HEK293 (cell line): ENCODE results near the gene FXYD1.

Source experiments
- CTCF ChIA-PET: fragments of 350-600 bp; formaldehyde crosslinking; extraction: SDS; loops from one replicate; lab custom pipeline; 2021; ENCODE audit warnings: antibody characterized with exemption; lab: Yijun Ruan, JAX
- POLR2A ChIA-PET: fragments of 300-600 bp; formaldehyde crosslinking; extraction: SDS; loops from one replicate; lab custom pipeline; 2020; ENCODE audit warnings: antibody characterized with exemption, inconsistent platforms; lab: Yijun Ruan, JAX
- H3K27ac ChIP-seq: fragments of 200-500 bp; sonication (Bioruptor generic); 2 replicates; pipeline ENCODE4 v1.5.1; 2014; ENCODE audit warnings: low read depth, low read length, control low read depth, inconsistent platforms; ENCODE audit errors: extremely low read depth
- H3K36me3 ChIP-seq, 2 experiments: fragments of 200-500 bp in 1 of 2; sonication (Bioruptor generic) in 1 of 2; 1 replicate in 1 of 2; 2 replicates in 1 of 2; pipeline ENCODE4 v1.5.1; 2014 to 2017; ENCODE audit warnings: inconsistent platforms in 2 of 2, low read length in 2 of 2; ENCODE audit not compliant: control insufficient read depth in 2 of 2, insufficient read depth in 1 of 2
- H3K4me1 ChIP-seq: fragments of 200-500 bp; sonication (Bioruptor generic); 2 replicates; pipeline ENCODE4 v1.5.1; 2014; ENCODE audit warnings: mild to moderate bottlenecking, low read length, inconsistent platforms; ENCODE audit not compliant: control insufficient read depth, insufficient read depth
- H3K4me3 ChIP-seq: 2 replicates; pipeline ENCODE4 v1.5.1; 2011; ENCODE audit warnings: low read depth, mild to moderate bottlenecking, control low read depth, low read length, moderate library complexity
- H3K9me3 ChIP-seq: fragments of 200-500 bp; sonication (Bioruptor generic); 2 replicates; pipeline ENCODE4 v1.5.1; 2014; ENCODE audit warnings: low read depth, low read length, inconsistent platforms; ENCODE audit not compliant: control insufficient read depth, insufficient read depth
- EGR2 ChIP-seq: fragments of 450-650 bp; formaldehyde crosslinking; IDR thresholded peaks from 2 replicates; pipeline ENCODE4 v1.5.1; 2016; ENCODE audit warnings: low read depth, missing biosample characterization, missing genetic modification characterization
- GLIS2 ChIP-seq: fragments of 450-650 bp; formaldehyde crosslinking; IDR thresholded peaks from 2 replicates; pipeline ENCODE4 v1.5.1; 2016; ENCODE audit warnings: missing biosample characterization, missing genetic modification characterization
- KLF1 ChIP-seq: fragments of 450-650 bp; formaldehyde crosslinking; IDR thresholded peaks from 2 replicates; pipeline ENCODE4 v1.5.1; 2016; ENCODE audit warnings: missing biosample characterization, missing genetic modification characterization
- MZF1 ChIP-seq: fragments of 450-650 bp; formaldehyde crosslinking; IDR thresholded peaks from 2 replicates; pipeline ENCODE4 v1.5.1; 2017; ENCODE audit warnings: missing biosample characterization, missing genetic modification characterization, borderline replicate concordance
- SCRT2 ChIP-seq: fragments of 450-650 bp; formaldehyde crosslinking; IDR thresholded peaks from 2 replicates; pipeline ENCODE4 v1.5.1; 2016; ENCODE audit warnings: missing biosample characterization, missing genetic modification characterization
- SETDB1 ChIP-seq: IDR thresholded peaks from one replicate; pipeline ENCODE4 v1.6.1; 2017; ENCODE audit warnings: mild to moderate bottlenecking, low read length, moderate library complexity, mixed read lengths; ENCODE audit not compliant: insufficient read length
- ZBTB17 ChIP-seq: fragments of 450-650 bp; formaldehyde crosslinking; IDR thresholded peaks from 2 replicates; pipeline ENCODE4 v1.5.1; 2016; ENCODE audit warnings: missing biosample characterization, missing genetic modification characterization
- ZBTB20 ChIP-seq: fragments of 450-650 bp; formaldehyde crosslinking; IDR thresholded peaks from 2 replicates; pipeline ENCODE4 v1.5.1; 2016; ENCODE audit warnings: missing biosample characterization, missing genetic modification characterization
- ZBTB26 ChIP-seq: fragments of 450-650 bp; formaldehyde crosslinking; optimal IDR thresholded peaks from 2 replicates; pipeline ENCODE3; 2016; ENCODE audit warnings: missing biosample characterization, mild to moderate bottlenecking, missing genetic modification characterization
- ZFHX2 ChIP-seq: fragments of 450-650 bp; formaldehyde crosslinking; conservative IDR thresholded peaks from 2 replicates; pipeline ENCODE4 v1.5.1; 2016; ENCODE audit warnings: missing biosample characterization, missing genetic modification characterization
- ZFP41 ChIP-seq: fragments of 450-650 bp; formaldehyde crosslinking; IDR thresholded peaks from 2 replicates; pipeline ENCODE4 v1.5.1; 2016; ENCODE audit warnings: missing biosample characterization, missing genetic modification characterization, borderline replicate concordance
- ZNF473 ChIP-seq: fragments of 450-650 bp; formaldehyde crosslinking; IDR thresholded peaks from 2 replicates; pipeline ENCODE4 v1.5.1; 2017; ENCODE audit warnings: missing biosample characterization, missing genetic modification characterization
- ZNF510 ChIP-seq: fragments of 450-650 bp; formaldehyde crosslinking; IDR thresholded peaks from 2 replicates; pipeline ENCODE4 v1.5.1; 2018; ENCODE audit warnings: mild to moderate bottlenecking, missing genetic modification characterization, missing biosample characterization; ENCODE audit not compliant: insufficient replicate concordance
- ZNF791 ChIP-seq: fragments of 450-650 bp; formaldehyde crosslinking; IDR thresholded peaks from 2 replicates; pipeline ENCODE4 v1.5.1; 2016; ENCODE audit warnings: missing biosample characterization, missing genetic modification characterization
- TF ChIP-seq, protein P1 (sequence below): fragments of 450-650 bp; formaldehyde crosslinking; IDR thresholded peaks from 2 replicates; pipeline ENCODE4 v1.5.1; 2016; ENCODE audit warnings: missing biosample characterization, missing genetic modification characterization
- TF ChIP-seq, protein P2 (sequence below): fragments of 450-650 bp; formaldehyde crosslinking; IDR thresholded peaks from 2 replicates; pipeline ENCODE4 v1.5.1; 2016; ENCODE audit warnings: missing biosample characterization, missing genetic modification characterization

FXYD1 gene

GRCh38 chr19:35114353-35115176 is 24.1 kb upstream of the FXYD1 start (continued):
- TF ChIP-seq, protein P1, sequence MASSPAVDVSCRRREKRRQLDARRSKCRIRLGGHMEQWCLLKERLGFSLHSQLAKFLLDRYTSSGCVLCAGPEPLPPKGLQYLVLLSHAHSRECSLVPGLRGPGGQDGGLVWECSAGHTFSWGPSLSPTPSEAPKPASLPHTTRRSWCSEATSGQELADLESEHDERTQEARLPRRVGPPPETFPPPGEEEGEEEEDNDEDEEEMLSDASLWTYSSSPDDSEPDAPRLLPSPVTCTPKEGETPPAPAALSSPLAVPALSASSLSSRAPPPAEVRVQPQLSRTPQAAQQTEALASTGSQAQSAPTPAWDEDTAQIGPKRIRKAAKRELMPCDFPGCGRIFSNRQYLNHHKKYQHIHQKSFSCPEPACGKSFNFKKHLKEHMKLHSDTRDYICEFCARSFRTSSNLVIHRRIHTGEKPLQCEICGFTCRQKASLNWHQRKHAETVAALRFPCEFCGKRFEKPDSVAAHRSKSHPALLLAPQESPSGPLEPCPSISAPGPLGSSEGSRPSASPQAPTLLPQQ (tag by site-specific recombination): peak; percentile 70; the same call in 1 of the 2 replicates
- no peak for TF ChIP-seq ZNF791 (tag by site-specific recombination)
- no peak for TF ChIP-seq SETDB1
- peak; percentile 22; the same call in 1 of the 2 replicates for TF ChIP-seq ZBTB20 (tag by site-specific recombination)
- TF ChIP-seq KLF1 (tag by site-specific recombination): peak; percentile 90

- H3K36me3 ChIP-seq: no peaks in the 10 kb centered on the region; a peak in 1 of 3 replicates
- no peak for TF ChIP-seq ZFP41 (tag by site-specific recombination)
- TF ChIP-seq ZFHX2: peak; percentile 78
- peak; percentile 42; the same call in 1 of the 2 replicates for TF ChIP-seq ZBTB17 (tag by site-specific recombination)
- peak; percentile 81 for TF ChIP-seq EGR2 (tag by site-specific recombination)
- peak; percentile 56 for TF ChIP-seq KLF1 (tag by site-specific recombination)
- no peak for TF ChIP-seq ZNF510
- TF ChIP-seq GLIS2 (tag by site-specific recombination): peak; percentile 43; the same call in 1 of the 2 replicates
- TF ChIP-seq, protein P2, sequence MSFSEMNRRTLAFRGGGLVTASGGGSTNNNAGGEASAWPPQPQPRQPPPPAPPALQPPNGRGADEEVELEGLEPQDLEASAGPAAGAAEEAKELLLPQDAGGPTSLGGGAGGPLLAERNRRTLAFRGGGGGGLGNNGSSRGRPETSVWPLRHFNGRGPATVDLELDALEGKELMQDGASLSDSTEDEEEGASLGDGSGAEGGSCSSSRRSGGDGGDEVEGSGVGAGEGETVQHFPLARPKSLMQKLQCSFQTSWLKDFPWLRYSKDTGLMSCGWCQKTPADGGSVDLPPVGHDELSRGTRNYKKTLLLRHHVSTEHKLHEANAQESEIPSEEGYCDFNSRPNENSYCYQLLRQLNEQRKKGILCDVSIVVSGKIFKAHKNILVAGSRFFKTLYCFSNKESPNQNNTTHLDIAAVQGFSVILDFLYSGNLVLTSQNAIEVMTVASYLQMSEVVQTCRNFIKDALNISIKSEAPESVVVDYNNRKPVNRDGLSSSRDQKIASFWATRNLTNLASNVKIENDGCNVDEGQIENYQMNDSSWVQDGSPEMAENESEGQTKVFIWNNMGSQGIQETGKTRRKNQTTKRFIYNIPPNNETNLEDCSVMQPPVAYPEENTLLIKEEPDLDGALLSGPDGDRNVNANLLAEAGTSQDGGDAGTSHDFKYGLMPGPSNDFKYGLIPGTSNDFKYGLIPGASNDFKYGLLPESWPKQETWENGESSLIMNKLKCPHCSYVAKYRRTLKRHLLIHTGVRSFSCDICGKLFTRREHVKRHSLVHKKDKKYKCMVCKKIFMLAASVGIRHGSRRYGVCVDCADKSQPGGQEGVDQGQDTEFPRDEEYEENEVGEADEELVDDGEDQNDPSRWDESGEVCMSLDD (tag by site-specific recombination): peak; percentile 54; the same call in 1 of the 2 replicates
- peak; percentile 57; the same call in 1 of the 2 replicates for TF ChIP-seq ZNF473 (tag by site-specific recombination)
- CTCF ChIA-PET: interaction anchor here (0.6 to 6.9 kb wide), 57 partner anchors 9 to 380 kb away, joined by 3 to 101 read pairs (median 5); partner anchors contain the start of genes FXYD5, FXYD7, HAMP and LGI4
- POLR2A ChIA-PET: interaction anchor here (0.5 to 1.0 kb wide), 5 partner anchors 9 to 160 kb away, joined by 3 to 5 read pairs (median 3); partner anchors contain the start of gene FXYD5
- H3K27ac ChIP-seq: no peak within 1 kb of the TSS
- no peaks in the 10 kb centered on the region for H3K9me3 ChIP-seq
- H3K4me3 ChIP-seq: peak within 1 kb of the TSS; percentile 7
- peaks cover 2% of the 10 kb centered on the region; the same call in 1 of the 2 replicates for H3K4me1 ChIP-seq
These were observed 23.3 kb upstream of the FXYD1 start, which contains the start of gene FXYD3 for GRCh38 chr19:35115177-35115951. FXYD3 (plus strand) TSS chr19:35115823; CDS start chr19:35119377, 3,554 bp downstream.

- no peaks in the 10 kb centered on the region; a peak in 1 of 3 replicates for H3K36me3 ChIP-seq
- no peak overlapping the region for H3K27ac ChIP-seq
- ChIA-PET CTCF (interaction anchor here (0.6 to 6.9 kb wide), 21 partner anchors 8 to 144 kb away, joined by 3 to 101 read pairs (median 4); partner anchors contain the start of genes FXYD7 and LGI4), POLR2A (interaction anchor here (1.0 kb wide), 1 partner anchor 21 kb away, joined by 3 read pairs; no protein-coding TSS in a partner anchor)
- TF ChIP-seq SCRT2 (tag by site-specific recombination): peak; percentile 81
- peak; percentile 2 for TF ChIP-seq ZBTB26 (tag by site-specific recombination)
- TF ChIP-seq, protein P2 (tag by site-specific recombination): peak; percentile 14; the same call in 1 of the 2 replicates
- TF ChIP-seq MZF1 (tag by site-specific recombination): no peak
- H3K4me3 ChIP-seq: no peak overlapping the region
- H3K4me1 ChIP-seq: peaks cover 2% of the 10 kb centered on the region; the same call in 1 of the 2 replicates
- no peaks in the 10 kb centered on the region for H3K9me3 ChIP-seq
These were observed 22.4 kb upstream of the FXYD1 start for GRCh38 chr19:35116072-35116801.
